Trophoblast cell (in vitro differentiated cells and primary cell): ENCODE results near the gene ZNF423.

Experiments used
- DNase-seq, 2 donors: peaks; one replicate each; pipeline ENCODE4 v3.0.0-alpha.2; 2016
- H2AFZ ChIP-seq: 2 replicates; pipeline ENCODE4 v1.6.1; 2013; ENCODE audit warnings: low read length, moderate library complexity, mild to moderate bottlenecking; ENCODE audit not compliant: insufficient read depth, poor library complexity
- H2AK5ac ChIP-seq: 2 replicates; pipeline ENCODE4 v1.6.1; 2013; ENCODE audit warnings: mild to moderate bottlenecking, low read length
- H2BK120ac ChIP-seq: 2 replicates; pipeline ENCODE4 v1.6.1; 2013; ENCODE audit warnings: low read length, mild to moderate bottlenecking, moderate library complexity; ENCODE audit not compliant: insufficient read depth, poor library complexity
- H2BK12ac ChIP-seq: 2 replicates; pipeline ENCODE4 v1.6.1; 2013; ENCODE audit warnings: mild to moderate bottlenecking, low read length, moderate library complexity
- H2BK5ac ChIP-seq: 2 replicates; pipeline ENCODE4 v1.6.1; 2013; ENCODE audit warnings: low read length, low read depth, moderate library complexity, mild to moderate bottlenecking; ENCODE audit not compliant: poor library complexity
- H3K14ac ChIP-seq: 2 replicates; pipeline ENCODE4 v1.6.1; 2013; ENCODE audit warnings: mild to moderate bottlenecking, low read length
- H3K18ac ChIP-seq: 2 replicates; pipeline ENCODE4 v1.6.1; 2013; ENCODE audit warnings: mild to moderate bottlenecking, low read length
- H3K23ac ChIP-seq: 2 replicates; pipeline ENCODE4 v1.6.1; 2013; ENCODE audit warnings: low read length
- H3K27ac ChIP-seq: 2 replicates; pipeline ENCODE4 v1.5.1; 2013; ENCODE audit warnings: low read depth, mild to moderate bottlenecking, inconsistent platforms, low read length, moderate library complexity
- H3K27me3 ChIP-seq: 2 replicates; pipeline ENCODE4 v1.6.1; 2013; ENCODE audit warnings: inconsistent platforms, mild to moderate bottlenecking, low read length, moderate library complexity; ENCODE audit not compliant: insufficient read depth
- H3K36me3 ChIP-seq, 2 experiments: 1 replicate in 1 of 2; 2 replicates in 1 of 2; pipeline ENCODE4 v1.6.1; 2013; ENCODE audit warnings: low read length in 2 of 2, mild to moderate bottlenecking in 2 of 2, moderate library complexity in 1 of 2; ENCODE audit not compliant: insufficient read depth in 2 of 2, control insufficient read depth in 1 of 2
- H3K4ac ChIP-seq: 2 replicates; pipeline ENCODE4 v1.6.1; 2013; ENCODE audit warnings: low read depth, mild to moderate bottlenecking, low read length, moderate library complexity
- H3K4me1 ChIP-seq, 2 experiments: 1 replicate in 1 of 2; 2 replicates in 1 of 2; pipeline ENCODE4 v1.6.1; 2013; ENCODE audit warnings: low read length in 2 of 2, mild to moderate bottlenecking in 2 of 2, moderate library complexity in 1 of 2; ENCODE audit not compliant: insufficient read depth in 2 of 2, control insufficient read depth in 1 of 2
- H3K4me2 ChIP-seq: 2 replicates; pipeline ENCODE4 v1.6.1; 2013; ENCODE audit warnings: inconsistent platforms, mild to moderate bottlenecking, low read length, moderate library complexity
- H3K4me3 ChIP-seq: 2 replicates; pipeline ENCODE4 v1.5.1; 2013; ENCODE audit warnings: mild to moderate bottlenecking, low read depth, low read length, inconsistent platforms
- H3K79me1 ChIP-seq: one replicate; pipeline ENCODE4 v1.6.1; 2013; ENCODE audit warnings: low read length
- H3K79me2 ChIP-seq: 2 replicates; pipeline ENCODE4 v1.6.1; 2013; ENCODE audit warnings: low read length, mild to moderate bottlenecking; ENCODE audit not compliant: control insufficient read depth, insufficient read depth, poor library complexity
- H3K9ac ChIP-seq: 2 replicates; pipeline ENCODE4 v1.6.1; 2013; ENCODE audit warnings: mild to moderate bottlenecking, low read length
- H3K9me3 ChIP-seq: 2 replicates; pipeline ENCODE4 v1.6.1; 2013; ENCODE audit warnings: low read depth, mild to moderate bottlenecking, control low read depth, inconsistent platforms, low read length; ENCODE audit not compliant: insufficient read depth
- H4K12ac ChIP-seq: 2 replicates; pipeline ENCODE4 v1.6.1; 2013; ENCODE audit warnings: low read depth, mild to moderate bottlenecking, low read length, moderate library complexity
- H4K8ac ChIP-seq: 2 replicates; pipeline ENCODE4 v1.6.1; 2013; ENCODE audit warnings: low read depth, mild to moderate bottlenecking, low read length, moderate library complexity
- H4K91ac ChIP-seq: one replicate; pipeline ENCODE4 v1.6.1; 2013; ENCODE audit warnings: low read depth, mild to moderate bottlenecking, low read length, moderate library complexity
- WGBS: extraction: QIAGEN DNeasy Blood & Tissue Kit; methylation state at CpG from one replicate; pipeline ENCODE4 v1.1.7; 2013; ENCODE audit warnings: missing lambda C conversion rate; ENCODE audit not compliant: insufficient read length, insufficient coverage; ENCODE audit errors: extremely low coverage; 5-methylcytosine and 5-hydroxymethylcytosine counted together

ZNF423 gene

DNA sequence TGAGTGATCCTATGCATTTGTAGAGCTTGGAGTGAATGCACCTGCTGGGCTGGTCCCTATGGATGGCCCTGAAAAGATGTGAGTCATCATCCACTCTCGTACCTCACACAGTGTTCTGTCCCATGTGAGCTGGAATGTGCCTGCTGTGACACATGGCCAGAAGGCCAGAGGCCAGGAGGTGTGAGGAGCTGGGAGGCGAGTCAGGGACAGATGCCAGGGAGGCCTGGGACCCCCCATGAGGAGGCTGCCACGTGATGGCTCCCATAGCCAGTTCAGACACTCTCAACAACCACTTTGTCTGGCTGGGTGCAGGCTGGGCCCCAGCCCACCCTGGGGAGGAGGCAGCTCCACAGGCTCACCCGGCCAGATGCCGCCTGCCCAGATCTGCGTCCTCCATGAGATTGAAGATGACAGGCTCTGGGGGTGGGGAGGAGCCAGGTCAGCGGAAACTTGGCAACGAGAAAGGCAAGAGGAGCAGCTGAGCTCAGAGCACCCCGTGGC is 313.5 kb downstream of the ZNF423 start:
- no CpG with 5 or more reads among the region's 9 CpGs for WGBS
- H2BK5ac ChIP-seq, result no peak overlapping the region

DNA sequence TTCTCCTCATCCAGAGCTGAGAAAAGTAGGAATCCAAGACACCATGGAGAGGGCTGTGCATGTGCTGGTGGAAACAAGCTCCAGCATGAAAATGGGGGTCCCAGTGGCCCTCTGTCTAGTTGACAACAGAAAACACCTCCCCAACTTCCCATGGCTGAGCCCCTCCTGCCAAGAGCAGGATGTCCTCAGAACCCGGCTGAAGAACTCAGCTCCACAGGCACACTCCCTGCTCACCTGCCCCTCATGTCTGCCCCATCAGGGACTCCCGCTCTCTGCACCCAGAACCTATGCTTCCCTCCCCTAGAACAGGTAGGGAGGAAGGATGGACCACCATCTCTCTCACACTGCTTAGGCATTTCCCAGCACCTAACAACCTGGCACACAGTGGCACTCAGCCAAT is 315.1 kb downstream of the ZNF423 start:
- Histone ChIP-seq H3K27ac (no peak overlapping the region), H3K79me1 (no peaks in the 10 kb centered on the region), H4K12ac (no peak overlapping the region), H3K4me3 (no peak overlapping the region), H2BK12ac (no peak overlapping the region), H2BK5ac (no peak overlapping the region), H3K4me2 (no peak overlapping the region), H2BK120ac (no peak overlapping the region), H2AK5ac (no peak overlapping the region), H2AFZ (no peak overlapping the region), H4K91ac (no peak overlapping the region), H3K79me2 (no peaks in the 10 kb centered on the region), H3K9me3 (no peaks in the 10 kb centered on the region), H3K18ac (no peak overlapping the region), H3K14ac (no peak overlapping the region), H3K9ac (no peak overlapping the region), H3K4ac (no peak overlapping the region), H4K8ac (no peak overlapping the region), H3K23ac (no peak overlapping the region), H3K27me3 (no peaks in the 10 kb centered on the region), H3K4me1 (no peaks in the 10 kb centered on the region), H3K36me3 (no peaks in the 10 kb centered on the region)
- no peak for DNase-seq
- WGBS, result no CpG with 5 or more reads among the region's 2 CpGs

More for the DNA sequence above, 313.5 kb downstream of the ZNF423 start:
- no peak overlapping the region for H4K8ac ChIP-seq
- H2AK5ac ChIP-seq, result no peak overlapping the region
- no peak overlapping the region for H3K27ac ChIP-seq
- H4K12ac ChIP-seq, result no peak overlapping the region
- H4K91ac ChIP-seq, result no peak overlapping the region
- no peak overlapping the region for H3K4me3 ChIP-seq
- no peak overlapping the region for H3K14ac ChIP-seq
- H3K27me3 ChIP-seq, result no peaks in the 10 kb centered on the region
- H2BK120ac ChIP-seq, result no peak overlapping the region
- H3K23ac ChIP-seq, result no peak overlapping the region
- H3K4me2 ChIP-seq, result no peak overlapping the region
- no peak overlapping the region for H2BK12ac ChIP-seq
- H3K79me2 ChIP-seq, result no peaks in the 10 kb centered on the region
- no peaks in the 10 kb centered on the region for H3K4me1 ChIP-seq
- H3K79me1 ChIP-seq, result no peaks in the 10 kb centered on the region
- H3K9me3 ChIP-seq, result no peaks in the 10 kb centered on the region
- H3K4ac ChIP-seq, result no peak overlapping the region
- no peak overlapping the region for H3K9ac ChIP-seq
- no peaks in the 10 kb centered on the region for H3K36me3 ChIP-seq
- no peak overlapping the region for H3K18ac ChIP-seq
- H2AFZ ChIP-seq, result no peak overlapping the region
- DNase-seq, result no peak

DNA sequence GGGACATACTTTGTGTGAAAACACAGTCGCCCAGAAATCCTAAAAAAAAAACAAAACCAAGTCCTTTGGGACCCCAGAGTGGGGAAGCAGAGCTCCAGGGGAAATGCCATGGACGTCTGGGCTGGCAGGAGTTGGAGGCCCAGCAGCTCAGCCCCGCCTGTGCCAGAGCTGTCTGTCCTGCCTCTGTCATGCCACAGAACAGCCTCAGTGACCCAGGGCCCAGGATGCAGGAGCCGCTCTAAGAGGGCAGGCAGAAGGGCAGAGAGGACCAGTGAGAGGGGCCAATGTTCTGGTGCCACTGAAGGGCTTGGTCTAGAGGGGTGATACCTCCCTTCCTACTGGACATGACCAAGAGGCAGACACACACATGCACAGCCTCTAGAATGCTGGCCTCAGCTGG is 316.2 kb downstream of the ZNF423 start:
- no peak overlapping the region for H4K12ac ChIP-seq

DNA sequence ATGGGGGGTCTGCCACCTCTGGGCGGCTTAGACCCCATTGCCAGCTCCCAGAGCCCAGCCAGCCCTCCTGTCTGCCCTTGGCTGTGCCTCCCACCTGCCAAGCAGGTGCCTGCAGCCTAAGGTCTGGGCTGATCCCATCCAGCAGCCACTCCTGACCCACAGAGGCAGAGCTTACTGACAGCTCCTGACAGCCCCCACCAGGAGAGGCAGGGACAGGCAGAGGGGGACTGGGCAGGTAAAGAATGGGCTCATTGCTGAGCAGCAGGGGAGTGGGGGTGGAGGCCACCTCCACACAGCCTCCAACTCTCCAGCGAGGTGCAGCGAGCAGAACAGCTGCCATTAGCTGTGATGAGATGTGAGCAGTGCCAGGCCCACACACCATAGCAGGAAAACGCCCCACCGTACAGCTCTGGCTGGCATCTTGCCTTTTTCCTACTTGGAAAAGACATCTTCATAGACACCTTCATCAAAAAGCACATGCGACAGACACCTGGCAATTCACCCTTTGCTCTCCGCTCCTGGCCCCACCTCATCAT is 317.9 kb downstream of the ZNF423 start:
- no peak for DNase-seq
- no peaks in the 10 kb centered on the region for H3K79me1 ChIP-seq
- H3K36me3 ChIP-seq, result no peaks in the 10 kb centered on the region
- no peaks in the 10 kb centered on the region for H3K4me1 ChIP-seq
- no peak overlapping the region for H2BK120ac ChIP-seq
- no peak overlapping the region for H4K12ac ChIP-seq
- no peak overlapping the region for H4K8ac ChIP-seq
- H2AK5ac ChIP-seq, result no peak overlapping the region
- H3K27ac ChIP-seq, result no peak overlapping the region
- H4K91ac ChIP-seq, result no peak overlapping the region
- no peak overlapping the region for H3K14ac ChIP-seq
- no peak overlapping the region for H3K23ac ChIP-seq
- no peak overlapping the region for H3K4ac ChIP-seq
- WGBS, result no CpG with 5 or more reads among the region's 7 CpGs
- H3K79me2 ChIP-seq, result no peaks in the 10 kb centered on the region
- no peaks in the 10 kb centered on the region for H3K27me3 ChIP-seq
- no peaks in the 10 kb centered on the region for H3K9me3 ChIP-seq
- no peak overlapping the region for H2BK5ac ChIP-seq
- no peak overlapping the region for H3K9ac ChIP-seq
- H3K18ac ChIP-seq, result no peak overlapping the region
- H2BK12ac ChIP-seq, result no peak overlapping the region
- H2AFZ ChIP-seq, result no peak overlapping the region
- no peak overlapping the region for H3K4me2 ChIP-seq
- no peak overlapping the region for H3K4me3 ChIP-seq

More for the DNA sequence above, 316.2 kb downstream of the ZNF423 start:
- H3K9ac ChIP-seq, result no peak overlapping the region
- H2AFZ ChIP-seq, result no peak overlapping the region
- H2BK120ac ChIP-seq, result no peak overlapping the region
- H3K4me1 ChIP-seq, result no peaks in the 10 kb centered on the region
- no peak overlapping the region for H3K27ac ChIP-seq
- H4K8ac ChIP-seq, result no peak overlapping the region
- no peak overlapping the region for H2BK12ac ChIP-seq
- no peaks in the 10 kb centered on the region for H3K79me2 ChIP-seq
- no peak overlapping the region for H3K23ac ChIP-seq
- H3K4ac ChIP-seq, result no peak overlapping the region
- no peak overlapping the region for H3K4me3 ChIP-seq
- no CpG with 5 or more reads among the region's 4 CpGs for WGBS
- H2AK5ac ChIP-seq, result no peak overlapping the region
- H3K9me3 ChIP-seq, result no peaks in the 10 kb centered on the region
- H3K79me1 ChIP-seq, result no peaks in the 10 kb centered on the region
- H3K36me3 ChIP-seq, result no peaks in the 10 kb centered on the region
- no peak for DNase-seq
- no peaks in the 10 kb centered on the region for H3K27me3 ChIP-seq
- H4K91ac ChIP-seq, result no peak overlapping the region
- H3K18ac ChIP-seq, result no peak overlapping the region
- no peak overlapping the region for H3K14ac ChIP-seq
- no peak overlapping the region for H3K4me2 ChIP-seq
- H2BK5ac ChIP-seq, result no peak overlapping the region
